ENCODE results near the gene GLRX5.

The GLRX5 gene

DNA sequence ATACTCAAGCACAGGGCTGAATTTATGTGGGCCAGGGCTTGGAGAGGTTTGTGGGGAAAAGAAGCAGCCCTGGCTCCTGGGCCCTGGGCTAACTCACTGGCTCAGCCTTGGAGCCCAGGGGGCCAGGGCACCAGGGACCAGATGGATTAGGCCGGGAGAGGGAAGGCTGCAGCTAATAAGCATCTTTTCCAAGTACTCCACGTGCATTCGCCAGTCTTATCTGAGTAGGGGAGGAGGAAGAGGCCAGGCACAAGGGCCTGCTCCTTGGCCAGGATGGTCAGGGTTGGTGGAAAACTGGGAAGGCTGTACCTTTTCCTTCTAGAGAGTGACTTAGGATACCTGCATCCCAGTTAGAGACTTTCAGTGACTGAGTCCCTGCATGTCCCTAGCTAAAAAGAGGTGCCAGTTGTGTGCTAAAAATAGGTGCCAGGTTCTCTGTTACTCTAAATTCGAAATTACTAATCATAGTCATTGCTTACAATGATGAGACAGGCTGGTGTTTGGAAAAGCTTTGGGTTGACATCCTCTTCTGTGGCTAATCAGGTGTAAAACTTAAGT is 1.3 kb downstream of the GLRX5 start:
- no peak for DNase-seq (ENCODE audit: low read depth)

- no peak for DNase-seq (ENCODE audit: low read depth)
Observed at GRCh38 chr14:95536671-95537070, 1.8 kb downstream of the GLRX5 start.

DNA sequence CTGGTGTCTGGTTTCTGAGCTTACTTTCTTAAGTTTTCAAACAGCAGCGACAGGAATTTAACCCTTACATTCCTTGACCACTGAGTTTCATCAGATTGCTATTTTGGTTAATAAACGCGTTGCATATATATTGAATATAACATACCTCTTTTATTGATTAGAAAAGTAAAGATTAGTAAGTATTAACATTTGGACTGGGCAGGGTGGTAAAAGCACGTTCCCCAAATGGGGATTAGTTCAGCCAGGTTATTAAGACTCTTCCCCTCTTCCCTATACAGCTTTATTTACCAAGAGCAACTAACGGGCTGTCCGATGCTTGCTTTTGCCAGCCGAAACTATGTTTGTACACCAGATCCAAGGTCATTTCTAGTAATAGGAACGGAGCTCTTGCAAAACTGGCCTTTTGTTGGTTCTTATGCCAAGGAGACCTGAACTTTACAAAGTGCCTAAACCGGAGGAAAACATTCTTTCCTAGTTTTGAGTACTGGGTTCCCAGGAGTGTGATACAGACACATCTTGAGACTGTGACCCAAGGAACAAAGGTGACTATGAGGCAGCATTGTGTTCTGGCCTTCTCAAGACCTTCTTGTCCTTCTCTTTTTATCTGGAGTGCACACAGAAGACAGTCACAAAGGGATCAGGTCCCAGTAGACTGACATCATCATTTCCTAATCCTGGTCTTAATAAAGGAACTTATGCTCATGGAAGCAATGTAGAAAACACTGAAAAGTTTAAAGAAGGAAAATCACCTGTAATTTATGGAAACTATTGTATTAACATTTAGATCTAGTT is 2.6 kb downstream of the GLRX5 start:
- no peak for DNase-seq (ENCODE audit: low read depth)

DNA sequence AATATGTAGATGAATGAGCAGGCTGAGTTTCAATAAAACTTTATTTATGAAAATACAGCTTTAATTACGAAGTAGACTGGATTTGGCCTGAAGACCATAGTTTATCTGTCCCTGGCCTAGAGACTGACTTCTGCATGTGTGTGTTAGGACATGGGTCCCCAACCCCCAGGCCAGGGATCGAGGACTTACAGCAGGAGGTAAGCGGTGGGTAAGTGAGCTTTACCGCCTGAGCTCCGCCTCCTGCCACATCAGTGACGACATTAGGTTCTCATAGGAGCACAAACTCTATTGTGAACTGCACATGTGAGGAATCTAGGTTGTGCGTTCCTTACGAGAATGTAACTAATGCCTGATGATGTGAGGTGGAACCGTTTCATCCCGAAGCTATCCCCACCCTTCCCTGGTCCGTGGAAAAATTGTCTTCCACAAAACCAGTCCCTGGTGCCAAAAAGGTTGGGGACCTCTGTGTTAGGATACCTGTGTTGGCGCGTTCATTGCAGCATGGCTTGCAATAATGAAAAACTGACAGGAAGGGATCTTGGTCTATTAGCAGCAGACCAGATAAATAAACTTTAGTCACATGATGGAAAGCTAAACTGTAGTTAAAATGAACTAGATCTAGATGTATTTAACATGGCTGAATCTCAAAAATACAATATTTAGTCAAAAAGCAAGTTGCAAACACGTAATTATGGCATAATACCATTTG is 4.1 kb downstream of the GLRX5 start:
- DNase-seq (ENCODE audit: low read depth) = no peak

- DNase-seq (ENCODE audit: low read depth) = no peak
Observed at GRCh38 chr14:95540236-95540855, 5.5 kb downstream of the GLRX5 start.

DNA sequence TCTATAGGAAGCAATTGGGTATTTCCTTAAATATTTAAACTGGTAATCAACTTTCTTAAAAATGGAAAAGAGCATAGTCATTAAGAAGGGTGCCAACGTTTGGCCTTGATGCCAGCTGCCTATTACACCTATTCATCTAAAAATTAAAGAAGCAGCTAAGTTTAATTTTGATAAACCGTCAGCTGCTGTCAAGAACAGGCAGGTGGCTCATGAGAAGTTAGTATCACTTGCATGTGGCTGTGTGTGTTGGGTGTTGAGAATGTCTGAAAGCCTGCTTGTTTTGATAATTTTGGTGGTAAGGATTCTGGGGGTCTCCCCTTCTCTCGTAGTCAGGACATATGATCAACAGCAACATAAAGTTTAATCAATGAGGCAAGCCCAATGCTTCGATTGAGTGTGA is 6.5 kb downstream of the GLRX5 start:
- DNase-seq (ENCODE audit: low read depth) = no peak

GRCh38 chr14:95541932-95542930 is 7.4 kb downstream of the GLRX5 start:
- DNase-seq (ENCODE audit: low read depth) = no peak

DNA sequence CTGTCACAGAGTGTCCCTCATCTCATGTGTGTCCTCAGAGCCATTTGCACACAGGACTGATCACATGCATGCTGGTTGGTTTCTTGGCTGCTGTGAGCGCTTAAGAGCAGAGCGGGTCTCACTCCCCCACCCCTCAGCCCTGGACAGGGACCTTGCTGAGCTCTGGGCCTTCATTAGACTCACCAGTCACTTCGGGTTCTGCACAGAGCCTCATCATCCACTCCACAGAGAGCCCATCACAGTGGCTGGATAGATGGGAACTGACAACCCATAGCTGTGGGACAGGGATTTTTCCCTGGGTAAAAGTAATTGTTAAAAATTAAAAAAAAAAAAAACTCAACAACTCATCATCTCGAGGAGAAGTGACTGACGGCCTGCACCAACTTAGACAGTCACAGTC is 8.2 kb downstream of the GLRX5 start:
- no peak for DNase-seq (ENCODE audit: low read depth)

DNA sequence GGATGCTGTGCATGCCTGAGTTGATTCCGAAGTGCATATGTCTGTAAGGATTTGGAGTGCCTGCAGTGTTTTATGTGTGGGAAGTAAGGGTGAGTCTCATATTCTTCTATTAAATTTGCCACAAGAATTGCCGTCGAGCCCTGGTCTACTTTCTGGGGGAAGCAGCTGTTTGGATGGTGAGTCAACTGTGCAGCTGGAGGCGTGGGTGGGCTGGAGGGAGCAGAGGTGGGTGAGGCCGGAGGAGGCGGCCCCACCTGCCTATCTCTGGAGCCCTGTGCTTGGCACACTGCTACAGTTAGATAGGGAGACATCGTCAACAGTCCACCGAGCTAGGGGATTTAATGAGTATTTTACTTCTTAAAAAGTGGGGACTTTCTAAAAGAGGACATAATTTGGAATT is 9.7 kb downstream of the GLRX5 start:
- DNase-seq (ENCODE audit: low read depth) = no peak

DNA sequence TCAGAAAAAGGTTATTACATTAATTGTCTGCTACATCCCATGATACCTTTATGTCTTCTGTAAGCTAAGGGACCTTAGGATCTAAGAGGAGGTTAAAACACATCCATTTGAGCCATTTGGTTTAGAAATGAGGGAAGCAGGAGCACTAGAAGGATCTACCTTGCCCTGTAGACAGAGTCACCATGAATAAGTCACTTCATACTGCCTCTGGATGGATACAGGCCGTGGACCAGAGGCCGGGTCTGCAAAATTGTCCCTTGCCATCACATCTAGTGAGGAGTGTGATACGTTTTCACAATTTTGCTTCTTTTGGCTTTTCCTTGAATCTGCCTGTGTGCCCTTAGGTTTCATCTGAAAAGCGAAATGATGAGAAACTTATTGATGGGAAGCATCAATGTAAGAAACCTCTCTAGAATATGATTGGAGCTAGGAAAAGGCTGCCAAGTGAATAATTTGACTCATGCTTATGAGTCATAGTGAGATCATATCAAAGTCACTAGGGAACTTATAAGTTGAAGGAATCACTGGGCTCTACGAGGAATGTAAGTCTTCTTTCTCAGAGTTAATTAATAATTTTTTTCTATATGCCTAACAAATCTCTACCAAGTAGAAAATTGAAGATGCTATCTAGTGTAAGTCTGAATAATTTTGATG is 10.8 kb downstream of the GLRX5 start:
- no peak for DNase-seq (ENCODE audit: low read depth)

DNA sequence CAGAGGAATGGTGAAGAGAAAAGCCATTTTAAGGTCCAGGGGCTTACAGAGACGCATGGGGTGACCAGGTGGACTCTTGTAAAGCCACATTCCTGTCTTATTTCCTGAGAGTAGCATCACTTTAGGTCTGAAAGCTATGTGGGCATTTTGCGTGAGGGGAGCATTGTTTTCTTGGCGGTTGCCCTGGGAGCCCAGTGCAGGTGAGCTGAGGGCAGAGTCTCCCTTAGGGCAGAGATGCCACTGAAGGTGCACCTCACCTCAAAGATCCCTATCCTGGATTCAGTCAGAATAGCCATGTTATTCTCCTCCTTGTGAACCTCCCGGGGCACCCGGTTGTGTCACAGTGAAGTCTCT is 12.4 kb downstream of the GLRX5 start:
- no peak for DNase-seq (ENCODE audit: low read depth)

GRCh38 chr14:95547626-95548327 is 12.9 kb downstream of the GLRX5 start:
- DNase-seq (ENCODE audit: low read depth) = no peak

DNA sequence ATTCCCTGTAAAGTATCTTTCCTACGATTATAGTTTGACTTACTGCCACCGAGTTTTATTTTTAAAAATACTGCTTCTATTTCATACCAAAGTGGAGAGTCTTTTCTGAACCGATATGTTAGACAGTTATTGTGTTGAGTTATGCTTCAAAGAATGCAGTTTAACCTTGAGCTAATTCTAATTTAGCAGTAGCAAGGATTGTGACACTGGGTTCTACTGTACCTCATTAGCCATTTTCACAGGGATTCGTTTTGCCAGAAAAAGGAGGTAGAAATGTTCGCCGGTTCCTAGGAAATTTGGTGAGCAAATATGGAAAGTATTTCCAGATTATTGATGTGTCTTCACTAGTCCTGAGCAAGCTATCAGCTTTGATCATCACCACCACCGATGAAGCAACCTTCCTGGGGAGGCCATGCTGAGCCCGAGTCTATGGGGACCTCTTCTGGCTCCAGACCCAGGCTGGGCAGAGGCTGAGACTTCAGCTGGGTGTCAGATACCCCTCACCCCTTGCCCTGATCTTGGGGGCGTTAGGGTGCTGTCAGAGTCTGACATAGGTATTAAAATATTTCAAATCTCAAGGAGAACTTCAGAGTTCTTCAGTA is 13.6 kb downstream of the GLRX5 start:
- no peak for DNase-seq (ENCODE audit: low read depth)

DNA sequence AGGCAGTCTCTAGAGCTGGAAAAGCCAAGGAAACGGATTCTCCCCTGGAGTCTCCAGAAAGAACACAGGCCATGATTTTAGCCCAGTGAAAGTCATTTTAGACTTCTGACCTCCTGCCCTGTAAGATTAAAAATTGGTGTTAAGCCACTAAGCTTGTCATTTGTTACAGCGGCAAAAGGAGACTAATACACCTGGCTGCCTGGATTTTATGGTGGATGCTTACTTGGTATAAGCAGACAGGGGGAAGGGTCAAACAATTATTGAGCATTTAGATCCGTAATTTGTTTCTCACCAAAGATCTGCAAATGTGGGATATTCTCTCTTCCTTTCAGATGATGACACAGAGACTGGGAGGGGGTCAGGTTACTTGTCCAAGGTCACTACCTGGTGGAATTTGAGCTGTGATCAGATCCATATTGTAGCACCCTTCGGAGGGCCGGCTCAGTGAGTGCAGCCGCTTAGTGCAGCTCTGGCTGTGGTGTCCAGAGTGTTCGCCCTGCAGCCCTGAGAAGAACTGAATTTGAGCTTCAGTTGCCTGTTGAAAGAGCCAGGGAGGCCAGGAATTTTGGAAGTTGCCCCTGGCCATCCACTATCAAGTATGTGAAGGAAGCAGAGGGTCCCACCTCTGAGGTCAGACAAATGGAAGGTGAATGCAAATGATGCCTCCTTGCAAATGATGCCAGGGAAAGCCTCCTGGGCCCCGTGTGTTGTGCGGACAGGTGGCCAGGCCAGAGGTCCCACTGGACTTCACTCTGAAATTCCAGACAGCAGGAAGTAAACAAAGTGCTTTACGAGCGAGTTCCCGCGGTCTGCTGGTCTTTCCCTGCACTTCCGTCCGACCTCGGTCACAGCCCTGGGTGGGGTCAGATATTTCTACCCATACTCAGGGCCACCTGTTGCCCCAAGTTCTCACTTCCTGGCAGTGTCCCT is 15.1 kb downstream of the GLRX5 start:
- no peak for DNase-seq (ENCODE audit: low read depth)

GRCh38 chr14:95551435-95551834 is 16.6 kb downstream of the GLRX5 start:
- DNase-seq (ENCODE audit: low read depth) = no peak

- no peak for DNase-seq (ENCODE audit: low read depth)
Observed at GRCh38 chr14:95553141-95553540, 18.3 kb downstream of the GLRX5 start.

DNA sequence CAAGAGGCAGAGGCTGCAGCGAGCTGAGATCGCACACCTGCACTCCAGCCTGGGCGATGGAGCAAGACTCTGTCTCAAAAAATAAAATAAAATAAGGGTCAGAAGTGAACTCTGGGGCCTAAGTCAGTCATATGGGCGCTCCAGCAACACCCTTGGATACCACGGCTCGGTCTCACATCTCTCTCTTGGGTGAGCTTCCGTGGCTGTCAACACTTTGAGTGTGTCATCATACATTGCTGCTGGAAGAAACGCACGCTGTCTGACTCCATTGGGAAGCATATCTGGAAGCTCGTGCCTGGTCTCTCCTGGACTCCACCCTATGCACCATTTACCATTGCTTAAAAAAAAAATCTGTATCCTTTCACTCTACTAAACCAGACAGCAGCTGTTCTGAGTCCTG is 20.2 kb downstream of the GLRX5 start:
- DNase-seq (ENCODE audit: low read depth) = no peak

GRCh38 chr14:95557291-95557690 is 22.4 kb downstream of the GLRX5 start:
- no peak for DNase-seq (ENCODE audit: low read depth)

- no peak for DNase-seq (ENCODE audit: low read depth)
Observed at GRCh38 chr14:95557832-95558231, 23.0 kb downstream of the GLRX5 start.
